Measurements from ENCODE around the gene IL15RA. TPM values are rescaled to one million over a fixed set of nuclear protein-coding genes. Genes with fewer than 3 reads are reported as not detected.

IL15RA gene
- total RNA-seq, 4 donors from 2014 or later, result 19.4 to 38.0 (median 34.9) TPM

GRCh38 chr10:5942001-5942400 lies 35.3 kb downstream of the IL15RA start:
- H3K27me3 ChIP-seq, result no peaks in the 10 kb centered on the region
- peaks cover 0 to 12% (median 0%) of the 10 kb centered on the region in 3 donors for H3K36me3 ChIP-seq
- H3K4me1 ChIP-seq, result peaks cover 0 to 20% (median 7%) of the 10 kb centered on the region in 4 donors
- peak overlapping the region; percentile 19 to 86 (median 55) for H3K27ac ChIP-seq
- H3K4me3 ChIP-seq, result no peak overlapping the region
- H3K9me3 ChIP-seq, result no peaks in the 10 kb centered on the region
- no peak for TF ChIP-seq POLR2A (IDR thresholded peaks at IDR 0.05)
- no peak for TF ChIP-seq CTCF (IDR thresholded peaks at IDR 0.05)
- no peak for DNase-seq

GRCh38 chr10:5941579-5941978 lies 35.8 kb downstream of the IL15RA start:
- Histone ChIP-seq H3K4me3 (no peak overlapping the region), H3K4me1 (peaks cover 0 to 20% (median 7%) of the 10 kb centered on the region in 4 donors), H3K36me3 (peaks cover 0 to 16% (median 0%) of the 10 kb centered on the region in 3 donors), H3K27ac (peak overlapping the region in 2 of 4 donors; percentile 70 to 86), H3K9me3 (no peaks in the 10 kb centered on the region), H3K27me3 (no peaks in the 10 kb centered on the region)
- no peak for TF ChIP-seq CTCF (IDR thresholded peaks at IDR 0.05)
- no peak for TF ChIP-seq POLR2A (IDR thresholded peaks at IDR 0.05)
- no peak for DNase-seq

GRCh38 chr10:5940807-5941218 lies 36.5 kb downstream of the IL15RA start:
- Histone ChIP-seq H3K27ac (no peak overlapping the region), H3K36me3 (peaks cover 0 to 23% (median 0%) of the 10 kb centered on the region in 3 donors), H3K4me3 (no peak overlapping the region), H3K27me3 (no peaks in the 10 kb centered on the region), H3K4me1 (peaks cover 0 to 20% (median 7%) of the 10 kb centered on the region in 4 donors), H3K9me3 (no peaks in the 10 kb centered on the region)
- no peak for DNase-seq
- TF ChIP-seq CTCF (IDR thresholded peaks at IDR 0.05) (no peak), POLR2A (IDR thresholded peaks at IDR 0.05) (no peak)

- no peak for DNase-seq
- Histone ChIP-seq H3K36me3 (peaks cover 0 to 30% (median 0%) of the 10 kb centered on the region in 3 donors), H3K27ac (no peak overlapping the region), H3K4me3 (no peak overlapping the region), H3K27me3 (no peaks in the 10 kb centered on the region), H3K9me3 (no peaks in the 10 kb centered on the region), H3K4me1 (peaks cover 0 to 2% (median 0%) of the 10 kb centered on the region in 4 donors)
- TF ChIP-seq CTCF (IDR thresholded peaks at IDR 0.05) (no peak), POLR2A (IDR thresholded peaks at IDR 0.05) (no peak)
Measured at GRCh38 chr10:5938291-5938690, 39.1 kb downstream of the IL15RA start.

- H3K9me3 ChIP-seq, result no peaks in the 10 kb centered on the region
- H3K4me1 ChIP-seq, result no peaks in the 10 kb centered on the region
- H3K27ac ChIP-seq, result no peak overlapping the region
- DNase-seq, result no peak
- H3K36me3 ChIP-seq, result peaks cover 0 to 38% (median 0%) of the 10 kb centered on the region in 3 donors
- no peak overlapping the region for H3K4me3 ChIP-seq
- H3K27me3 ChIP-seq, result no peaks in the 10 kb centered on the region
- TF ChIP-seq POLR2A (IDR thresholded peaks at IDR 0.05), result no peak
- TF ChIP-seq CTCF (IDR thresholded peaks at IDR 0.05), result no peak
Measured at GRCh38 chr10:5937016-5937415, 40.3 kb downstream of the IL15RA start.

- peaks cover 0 to 51% (median 0%) of the 10 kb centered on the region in 3 donors for H3K36me3 ChIP-seq
- TF ChIP-seq CTCF (IDR thresholded peaks at IDR 0.05), result no peak
- no peak for TF ChIP-seq POLR2A (IDR thresholded peaks at IDR 0.05)
- DNase-seq, result no peak
Measured at GRCh38 chr10:5935628-5936027, 41.7 kb downstream of the IL15RA start.

More at GRCh38 chr10:5935628-5936027, 41.7 kb downstream of the IL15RA start:
- Histone ChIP-seq H3K4me3 (no peak overlapping the region), H3K27me3 (no peaks in the 10 kb centered on the region), H3K27ac (no peak overlapping the region), H3K4me1 (no peaks in the 10 kb centered on the region), H3K9me3 (no peaks in the 10 kb centered on the region)
